CD4-positive, alpha-beta T cell treated with Interleukin-21 for 1 hour (primary cell): Measurements from ENCODE around the gene KRTAP5-5.
A peak's percentile ranks its signal among the peaks of the same experiment; 100 is the strongest.
"Not testable (repeated sequence)": the region's sequence is repeated elsewhere in the genome, so short reads cannot be mapped to it uniquely, and the experiment has no call there.

Source experiments
- DNase-seq: peaks from one replicate; pipeline ENCODE4 v3.0.0-alpha.2; 2020

Gene KRTAP5-5

GRCh38 chr11:1607901-1608300 is 21.7 kb upstream of the KRTAP5-5 start:
- not testable (repeated sequence) for DNase-seq

- DNase-seq = no peak
These were observed 21.2 kb upstream of the KRTAP5-5 start, which contains the start of gene KRTAP5-3 for GRCh38 chr11:1608363-1608762. Gene KRTAP5-3 (minus strand): TSS chr11:1608463. CDS start chr11:1608385, 78 bp downstream.

- DNase-seq = no peak
These were observed 11.3 kb upstream of the KRTAP5-5 start for GRCh38 chr11:1618231-1618630.

- DNase-seq = peak; percentile 56
These were observed 10.1 kb upstream of the KRTAP5-5 start for GRCh38 chr11:1619449-1619848.

GRCh38 chr11:1622086-1622485 is 7.5 kb upstream of the KRTAP5-5 start, which contains the start of gene KRTAP5-4:
Gene KRTAP5-4 (minus strand): TSS chr11:1622138. CDS start chr11:1622093, 45 bp downstream.
- no peak for DNase-seq

GRCh38 chr11:1623716-1624115 is 5.9 kb upstream of the KRTAP5-5 start:
- DNase-seq = no peak

GRCh38 chr11:1624621-1625020 is 5.0 kb upstream of the KRTAP5-5 start:
- no peak for DNase-seq

GRCh38 chr11:1625541-1625940 is 4.0 kb upstream of the KRTAP5-5 start:
- no peak for DNase-seq

GRCh38 chr11:1628506-1629325 is 859 bp upstream of the KRTAP5-5 start:
- DNase-seq = peak; percentile 65

- DNase-seq = no peak
These were observed 696 bp downstream of the KRTAP5-5 start for GRCh38 chr11:1630271-1630670.

GRCh38 chr11:1631066-1631568 is 1.5 kb downstream of the KRTAP5-5 start:
- no peak for DNase-seq

GRCh38 chr11:1632053-1632714 is 2.6 kb downstream of the KRTAP5-5 start:
- no peak for DNase-seq

- DNase-seq = no peak
These were observed 4.3 kb downstream of the KRTAP5-5 start for GRCh38 chr11:1633864-1634263.

- no peak for DNase-seq
These were observed 6.8 kb downstream of the KRTAP5-5 start for GRCh38 chr11:1636291-1636950.

GRCh38 chr11:1637628-1638027 is 8.1 kb downstream of the KRTAP5-5 start:
- DNase-seq = no peak

- no peak for DNase-seq
These were observed 8.8 kb downstream of the KRTAP5-5 start for GRCh38 chr11:1638344-1638743.

GRCh38 chr11:1639102-1639620 is 9.6 kb downstream of the KRTAP5-5 start:
- no peak for DNase-seq

GRCh38 chr11:1639666-1640065 is 10.1 kb downstream of the KRTAP5-5 start:
- no peak for DNase-seq

- DNase-seq = no peak
These were observed 10.7 kb downstream of the KRTAP5-5 start for GRCh38 chr11:1640076-1640946.

- no peak for DNase-seq
These were observed 11.5 kb downstream of the KRTAP5-5 start for GRCh38 chr11:1641096-1641495.

- DNase-seq = no peak
These were observed 12.9 kb downstream of the KRTAP5-5 start for GRCh38 chr11:1642288-1643145.
